SK-N-SH treated with all-trans-retinoic acid at 6 μM for 48 hours (cell line): ENCODE results near the gene FNDC11.

ENCODE experiments used
- ARNTL ChIP-seq: fragments of 450-650 bp; formaldehyde crosslinking; IDR thresholded peaks from 2 replicates; pipeline ENCODE4 v1.5.0; 2020; ENCODE audit warnings: low read depth, mild to moderate bottlenecking, moderate library complexity, borderline replicate concordance
- BACH2 ChIP-seq: fragments of 250-450 bp; sonication (Bioruptor Pico); IDR thresholded peaks from 2 replicates; pipeline ENCODE4 v1.9.0; 2021; ENCODE audit warnings: mild to moderate bottlenecking, borderline replicate concordance
- PPARA ChIP-seq: fragments of 250-450 bp; sonication (Bioruptor Pico); IDR thresholded peaks from 2 replicates; pipeline ENCODE4 v1.5.0; 2020; ENCODE audit warnings: mild to moderate bottlenecking, borderline replicate concordance
- RARB ChIP-seq: fragments of 250-450 bp; sonication (Bioruptor Pico); IDR thresholded peaks from 2 replicates; pipeline ENCODE4 v1.8.0; 2021; ENCODE audit warnings: mild to moderate bottlenecking, moderate library complexity
- ZFP3 ChIP-seq: fragments of 250-450 bp; sonication (Bioruptor Pico); IDR thresholded peaks from 2 replicates; pipeline ENCODE4 v1.5.0; 2020; ENCODE audit warnings: mild to moderate bottlenecking, moderate library complexity
- ZFP30 ChIP-seq: fragments of 450-650 bp; formaldehyde crosslinking; IDR thresholded peaks from 2 replicates; pipeline ENCODE4 v1.5.0; 2022; ENCODE audit warnings: mild to moderate bottlenecking, moderate library complexity
- ZNF70 ChIP-seq: fragments of 450-650 bp; formaldehyde crosslinking; IDR thresholded peaks from 2 replicates; pipeline ENCODE4 v1.5.0; 2020; ENCODE audit warnings: mild to moderate bottlenecking, moderate library complexity
- TF ChIP-seq, protein P1 (sequence below): fragments of 250-450 bp; sonication (Bioruptor Pico); IDR thresholded peaks from 2 replicates; pipeline ENCODE4 v1.5.1; 2020; ENCODE audit warnings: low read depth, mild to moderate bottlenecking, moderate library complexity
- TF ChIP-seq, protein P2 (sequence below): fragments of 250-450 bp; sonication (Bioruptor Pico); IDR thresholded peaks from 2 replicates; pipeline ENCODE4 v1.8.0; 2020; ENCODE audit warnings: mild to moderate bottlenecking, moderate library complexity, borderline replicate concordance
- TF ChIP-seq, protein P3 (sequence below): fragments of 250-450 bp; sonication (Bioruptor Pico); IDR thresholded peaks from 2 replicates; pipeline ENCODE4 v1.5.0; 2020; ENCODE audit warnings: mild to moderate bottlenecking, moderate library complexity

DNA sequence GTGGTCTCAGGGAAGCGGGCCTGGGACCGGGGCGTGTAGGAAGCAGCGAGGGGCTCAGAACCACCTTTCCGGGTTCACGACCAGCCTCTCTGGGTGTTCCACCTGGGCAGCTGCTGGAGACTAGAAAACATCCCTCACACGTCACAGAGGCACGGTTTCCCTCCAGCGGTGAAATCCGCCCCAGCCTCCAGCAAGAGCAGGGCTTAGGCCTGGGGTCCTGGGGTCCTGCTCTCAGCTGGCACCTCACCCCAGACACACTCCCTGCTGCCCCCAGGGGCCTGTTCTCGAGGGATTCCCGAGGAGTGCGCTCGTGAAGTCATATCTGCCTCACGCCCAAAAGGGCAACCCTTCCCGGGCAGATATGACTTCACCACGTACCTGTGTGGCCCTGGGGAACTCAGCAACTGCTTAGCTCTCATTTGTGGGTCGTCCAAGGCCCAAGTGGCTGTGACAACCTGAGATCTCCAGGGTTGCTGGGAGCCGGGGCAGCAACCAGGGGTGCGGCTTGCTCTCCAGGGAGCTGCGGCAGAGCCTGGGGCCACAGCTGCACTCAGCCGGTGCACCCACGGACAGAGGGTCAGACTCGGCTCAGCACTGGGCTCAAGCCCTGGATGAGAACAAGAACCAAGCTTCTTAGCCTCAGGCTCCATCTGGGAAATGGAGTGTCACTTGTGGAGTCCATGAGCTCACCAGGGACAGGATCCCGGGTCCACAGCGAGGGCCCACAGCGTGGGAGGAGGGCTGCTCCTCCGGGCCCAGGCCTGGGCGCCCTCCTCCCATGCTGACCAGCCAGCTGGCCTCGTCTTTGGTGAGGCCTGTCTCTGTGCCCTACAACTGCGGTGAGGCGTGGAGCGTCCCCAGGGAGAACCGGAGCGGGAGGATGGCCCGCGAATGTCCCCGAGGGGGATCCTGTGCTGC is 661 bp downstream of the FNDC11 start:
- TF ChIP-seq, protein P1, sequence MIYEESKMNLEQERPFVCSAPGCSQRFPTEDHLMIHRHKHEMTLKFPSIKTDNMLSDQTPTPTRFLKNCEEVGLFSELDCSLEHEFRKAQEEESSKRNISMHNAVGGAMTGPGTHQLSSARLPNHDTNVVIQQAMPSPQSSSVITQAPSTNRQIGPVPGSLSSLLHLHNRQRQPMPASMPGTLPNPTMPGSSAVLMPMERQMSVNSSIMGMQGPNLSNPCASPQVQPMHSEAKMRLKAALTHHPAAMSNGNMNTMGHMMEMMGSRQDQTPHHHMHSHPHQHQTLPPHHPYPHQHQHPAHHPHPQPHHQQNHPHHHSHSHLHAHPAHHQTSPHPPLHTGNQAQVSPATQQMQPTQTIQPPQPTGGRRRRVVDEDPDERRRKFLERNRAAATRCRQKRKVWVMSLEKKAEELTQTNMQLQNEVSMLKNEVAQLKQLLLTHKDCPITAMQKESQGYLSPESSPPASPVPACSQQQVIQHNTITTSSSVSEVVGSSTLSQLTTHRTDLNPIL (CRISPR knock-in tag): no peak
- TF ChIP-seq ZFP30: no peak
- no peak for TF ChIP-seq ZFP3 (CRISPR knock-in tag)
- TF ChIP-seq RARB (CRISPR knock-in tag): no peak
- TF ChIP-seq, protein P2, sequence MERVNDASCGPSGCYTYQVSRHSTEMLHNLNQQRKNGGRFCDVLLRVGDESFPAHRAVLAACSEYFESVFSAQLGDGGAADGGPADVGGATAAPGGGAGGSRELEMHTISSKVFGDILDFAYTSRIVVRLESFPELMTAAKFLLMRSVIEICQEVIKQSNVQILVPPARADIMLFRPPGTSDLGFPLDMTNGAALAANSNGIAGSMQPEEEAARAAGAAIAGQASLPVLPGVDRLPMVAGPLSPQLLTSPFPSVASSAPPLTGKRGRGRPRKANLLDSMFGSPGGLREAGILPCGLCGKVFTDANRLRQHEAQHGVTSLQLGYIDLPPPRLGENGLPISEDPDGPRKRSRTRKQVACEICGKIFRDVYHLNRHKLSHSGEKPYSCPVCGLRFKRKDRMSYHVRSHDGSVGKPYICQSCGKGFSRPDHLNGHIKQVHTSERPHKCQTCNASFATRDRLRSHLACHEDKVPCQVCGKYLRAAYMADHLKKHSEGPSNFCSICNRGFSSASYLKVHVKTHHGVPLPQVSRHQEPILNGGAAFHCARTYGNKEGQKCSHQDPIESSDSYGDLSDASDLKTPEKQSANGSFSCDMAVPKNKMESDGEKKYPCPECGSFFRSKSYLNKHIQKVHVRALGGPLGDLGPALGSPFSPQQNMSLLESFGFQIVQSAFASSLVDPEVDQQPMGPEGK (CRISPR knock-in tag): no peak
- no peak for TF ChIP-seq BACH2 (CRISPR knock-in tag)
- no peak for TF ChIP-seq ARNTL
- TF ChIP-seq PPARA (CRISPR knock-in tag): no peak
- no peak for TF ChIP-seq ZNF70
- TF ChIP-seq, protein P3, sequence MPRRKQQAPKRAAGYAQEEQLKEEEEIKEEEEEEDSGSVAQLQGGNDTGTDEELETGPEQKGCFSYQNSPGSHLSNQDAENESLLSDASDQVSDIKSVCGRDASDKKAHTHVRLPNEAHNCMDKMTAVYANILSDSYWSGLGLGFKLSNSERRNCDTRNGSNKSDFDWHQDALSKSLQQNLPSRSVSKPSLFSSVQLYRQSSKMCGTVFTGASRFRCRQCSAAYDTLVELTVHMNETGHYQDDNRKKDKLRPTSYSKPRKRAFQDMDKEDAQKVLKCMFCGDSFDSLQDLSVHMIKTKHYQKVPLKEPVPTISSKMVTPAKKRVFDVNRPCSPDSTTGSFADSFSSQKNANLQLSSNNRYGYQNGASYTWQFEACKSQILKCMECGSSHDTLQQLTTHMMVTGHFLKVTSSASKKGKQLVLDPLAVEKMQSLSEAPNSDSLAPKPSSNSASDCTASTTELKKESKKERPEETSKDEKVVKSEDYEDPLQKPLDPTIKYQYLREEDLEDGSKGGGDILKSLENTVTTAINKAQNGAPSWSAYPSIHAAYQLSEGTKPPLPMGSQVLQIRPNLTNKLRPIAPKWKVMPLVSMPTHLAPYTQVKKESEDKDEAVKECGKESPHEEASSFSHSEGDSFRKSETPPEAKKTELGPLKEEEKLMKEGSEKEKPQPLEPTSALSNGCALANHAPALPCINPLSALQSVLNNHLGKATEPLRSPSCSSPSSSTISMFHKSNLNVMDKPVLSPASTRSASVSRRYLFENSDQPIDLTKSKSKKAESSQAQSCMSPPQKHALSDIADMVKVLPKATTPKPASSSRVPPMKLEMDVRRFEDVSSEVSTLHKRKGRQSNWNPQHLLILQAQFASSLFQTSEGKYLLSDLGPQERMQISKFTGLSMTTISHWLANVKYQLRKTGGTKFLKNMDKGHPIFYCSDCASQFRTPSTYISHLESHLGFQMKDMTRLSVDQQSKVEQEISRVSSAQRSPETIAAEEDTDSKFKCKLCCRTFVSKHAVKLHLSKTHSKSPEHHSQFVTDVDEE (CRISPR knock-in tag): no peak
